ENCODE measurements around the gene SLC2A4. TPM values are rescaled to one million over a fixed set of nuclear protein-coding genes. Genes with fewer than 3 reads are reported as not detected.
A peak's percentile ranks its signal among the peaks of the same experiment; 100 is the strongest.

The SLC2A4 gene
- total RNA-seq (2021), result 1.5 and 1.6 TPM in 2 replicates
- Bru-seq, nascent RNA, result percentile 28 among the genes with signal in this experiment
- percentile 26 among the genes with signal in this experiment for BruChase-seq, experiment 1, labeled RNA remaining after a 2-hour chase
- BruChase-seq, experiment 2, labeled RNA remaining after a 6-hour chase, result percentile 29 among the genes with signal in this experiment
- long read RNA-seq, result 0 reads

DNA sequence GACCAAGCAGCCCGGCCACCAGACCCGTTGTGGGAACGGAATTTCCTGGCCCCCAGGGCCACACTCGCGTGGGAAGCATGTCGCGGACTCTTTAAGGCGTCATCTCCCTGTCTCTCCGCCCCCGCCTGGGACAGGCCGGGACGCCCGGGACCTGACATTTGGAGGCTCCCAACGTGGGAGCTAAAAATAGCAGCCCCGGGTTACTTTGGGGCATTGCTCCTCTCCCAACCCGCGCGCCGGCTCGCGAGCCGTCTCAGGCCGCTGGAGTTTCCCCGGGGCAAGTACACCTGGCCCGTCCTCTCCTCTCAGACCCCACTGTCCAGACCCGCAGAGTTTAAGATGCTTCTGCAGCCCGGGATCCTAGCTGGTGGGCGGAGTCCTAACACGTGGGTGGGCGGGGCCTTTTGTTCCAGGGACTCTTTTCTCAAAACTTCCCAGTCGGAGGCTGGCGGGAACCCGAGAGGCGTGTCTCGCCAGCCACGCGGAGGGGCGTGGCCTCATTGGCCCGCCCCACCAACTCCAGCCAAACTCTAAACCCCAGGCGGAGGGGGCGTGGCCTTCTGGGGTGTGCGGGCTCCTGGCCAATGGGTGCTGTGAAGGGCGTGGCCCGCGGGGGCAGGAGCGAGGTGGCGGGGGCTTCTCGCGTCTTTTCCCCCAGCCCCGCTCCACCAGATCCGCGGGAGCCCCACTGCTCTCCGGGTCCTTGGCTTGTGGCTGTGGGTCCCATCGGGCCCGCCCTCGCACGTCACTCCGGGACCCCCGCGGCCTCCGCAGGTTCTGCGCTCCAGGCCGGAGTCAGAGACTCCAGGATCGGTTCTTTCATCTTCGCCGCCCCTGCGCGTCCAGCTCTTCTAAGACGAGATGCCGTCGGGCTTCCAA lies at the start of gene SLC2A4:
SLC2A4 (plus strand) TSS at position 645 of the 879 bp plus-strand sequence; CDS start at position 862, 217 bp downstream.
- Histone ChIP-seq H3K36me3 (ENCODE audit: low read depth) (no peaks in the 10 kb centered on the region), H3K4me1 (replicated peaks; ENCODE audit: insufficient read depth) (0 out of 2 replicates have a peak, but pooled peaks cover 4% of the 10 kb centered on the region), H4K20me1 (ENCODE audit: insufficient read depth) (no peaks in the 10 kb centered on the region), H2AFZ (peak within 1 kb of the TSS; percentile 78), H3K27me3 (ENCODE audit: insufficient read depth, low read depth) (no peaks in the 10 kb centered on the region), H3K9me2 (ENCODE audit: insufficient read depth) (no peaks in the 10 kb centered on the region), H3K4me3 (peak within 1 kb of the TSS; percentile 55), H3K79me2 (ENCODE audit: low read depth) (no peaks in the 10 kb centered on the region), H3K4me2 (peak within 1 kb of the TSS; percentile 93), H3K27ac (peak within 1 kb of the TSS; percentile 62), H3F3A (ENCODE audit: insufficient read depth, low read depth) (peaks cover 12% of the 10 kb centered on the region; the same call in 1 of the 2 replicates), H3K9me3 (ENCODE audit: insufficient read depth, low read depth) (no peaks in the 10 kb centered on the region)
- ChIA-PET CTCF (interaction anchor here (0.6 to 0.7 kb wide), 3 partner anchors 117 to 298 kb away, joined by 3 to 7 read pairs (median 4); partner anchors contain the start of gene CD68), POLR2A (ENCODE audit: unreplicated experiment) (interaction anchor here (0.6 to 1.0 kb wide), 4 partner anchors 23 to 221 kb away, joined by 4 to 18 read pairs (median 6); partner anchors contain the start of genes ACADVL and DLG4)
- peak; percentile 89 to 98 for DNase-seq
- BruUV-seq (replicated peaks), result no TSS peak
- intact Hi-C loops (cut with micrococcal nuclease; ENCODE audit: unreplicated experiment), result loop anchor here (1.0 to 2.0 kb wide), 3 partner anchors 65 to 407 kb away; partner anchors contain the start of genes SOX15 and WRAP53
- no peak for TF ChIP-seq EZH2 (IDR thresholded peaks at IDR 0.05; ENCODE audit: low read depth)
- TF ChIP-seq CTCF (conservative IDR thresholded peaks at IDR 0.05), result no peak

GRCh38 chr17:7232114-7232513 lies 49.4 kb upstream of the SLC2A4 start:
- ChIA-PET POLR2A (ENCODE audit: unreplicated experiment) (no interaction called here), CTCF (no interaction called here)
- DNase-seq, result no peak
- Histone ChIP-seq H3F3A (ENCODE audit: insufficient read depth, low read depth) (peaks cover 43% of the 10 kb centered on the region), H3K4me3 (peak overlapping the region; percentile 82; the same call in 1 of the 2 replicates), H3K4me1 (replicated peaks; ENCODE audit: insufficient read depth) (peaks cover 34% of the 10 kb centered on the region), H3K9me2 (ENCODE audit: insufficient read depth) (no peaks in the 10 kb centered on the region), H4K20me1 (ENCODE audit: insufficient read depth) (peaks cover 28% of the 10 kb centered on the region), H3K27me3 (ENCODE audit: insufficient read depth, low read depth) (no peaks in the 10 kb centered on the region), H3K36me3 (ENCODE audit: low read depth) (peaks cover 36% of the 10 kb centered on the region), H3K79me2 (ENCODE audit: low read depth) (peaks cover 69% of the 10 kb centered on the region), H3K27ac (no peak overlapping the region), H3K4me2 (peak overlapping the region; percentile 97), H2AFZ (no peak overlapping the region), H3K9me3 (ENCODE audit: insufficient read depth, low read depth) (no peaks in the 10 kb centered on the region)
- BruUV-seq (replicated peaks), result no TSS peak
- intact Hi-C loops (cut with micrococcal nuclease; ENCODE audit: unreplicated experiment), result no loop called here
- no peak for TF ChIP-seq EZH2 (IDR thresholded peaks at IDR 0.05; ENCODE audit: low read depth)
- TF ChIP-seq CTCF (conservative IDR thresholded peaks at IDR 0.05), result no peak

- Histone ChIP-seq H3K27ac (peak overlapping the region; percentile 57), H3K9me2 (ENCODE audit: insufficient read depth) (no peaks in the 10 kb centered on the region), H3F3A (ENCODE audit: insufficient read depth, low read depth) (peaks cover 40% of the 10 kb centered on the region), H3K36me3 (ENCODE audit: low read depth) (peaks cover 38% of the 10 kb centered on the region), H3K4me1 (replicated peaks; ENCODE audit: insufficient read depth) (peaks cover 38% of the 10 kb centered on the region), H4K20me1 (ENCODE audit: insufficient read depth) (peaks cover 32% of the 10 kb centered on the region), H3K4me2 (peak overlapping the region; percentile 97), H3K27me3 (ENCODE audit: insufficient read depth, low read depth) (no peaks in the 10 kb centered on the region), H3K79me2 (ENCODE audit: low read depth) (peaks cover 80% of the 10 kb centered on the region), H3K9me3 (ENCODE audit: insufficient read depth, low read depth) (no peaks in the 10 kb centered on the region), H3K4me3 (peak overlapping the region; percentile 82), H2AFZ (peak overlapping the region; percentile 91)
- TF ChIP-seq CTCF (conservative IDR thresholded peaks at IDR 0.05), result no peak
- no peak for TF ChIP-seq EZH2 (IDR thresholded peaks at IDR 0.05; ENCODE audit: low read depth)
- no peak for DNase-seq
- BruUV-seq (replicated peaks), result TSS peak; percentile 24
- intact Hi-C loops (cut with micrococcal nuclease; ENCODE audit: unreplicated experiment), result no loop called here
- POLR2A ChIA-PET (ENCODE audit: unreplicated experiment), result interaction anchor here (0.6 to 1.5 kb wide), 3 partner anchors 13 to 394 kb away, joined by 4 to 10 read pairs (median 5); partner anchors contain the start of genes ACADVL, DLG4 and SAT2
- CTCF ChIA-PET, result no interaction called here
Measured at GRCh38 chr17:7233701-7234082, 47.8 kb upstream of the SLC2A4 start.
